Measurements from ENCODE around the gene KRT7. TPM values are rescaled to one million over a fixed set of nuclear protein-coding genes. Genes with fewer than 3 reads are reported as not detected.
A peak's percentile ranks its signal among the peaks of the same experiment; 100 is the strongest.

KRT7 gene
- total RNA-seq, 1 experiment from 2014 or later, result 10.0 TPM

- Histone ChIP-seq H3K79me2 (ENCODE audit: insufficient read depth, low read length) (no peaks in the 10 kb centered on the region), H2AFZ (ENCODE audit: low read length) (no peak overlapping the region), H2BK15ac (ENCODE audit: low read depth, low read length) (no peak overlapping the region), H4K91ac (ENCODE audit: insufficient read length, low read depth, low read length) (no peak overlapping the region), H3T11ph (ENCODE audit: low read length) (no peak overlapping the region), H3K56ac (ENCODE audit: insufficient read length, low read depth, low read length) (no peak overlapping the region), H4K20me1 (ENCODE audit: control insufficient read depth, insufficient read depth, insufficient read length) (no peaks in the 10 kb centered on the region), H2BK5ac (ENCODE audit: insufficient read length, low read length) (no peak overlapping the region), H3K79me1 (ENCODE audit: insufficient read depth, low read depth, low read length, poor library complexity, severe bottlenecking) (no peaks in the 10 kb centered on the region), H3K4me2 (ENCODE audit: insufficient read depth, insufficient read length, low read length) (no peak overlapping the region), H2BK120ac (ENCODE audit: low read depth, low read length, poor library complexity, severe bottlenecking) (no peak overlapping the region), H4K5ac (ENCODE audit: insufficient read length, low read depth, low read length) (no peak overlapping the region), H3K4me1 (ENCODE audit: insufficient read depth, low read length) (no peaks in the 10 kb centered on the region), H3K27ac (ENCODE audit: insufficient read length, low read depth, low read length) (no peak overlapping the region), H3K9me3 (ENCODE audit: control insufficient read depth, low read depth, low read length) (no peaks in the 10 kb centered on the region), H3K4ac (ENCODE audit: low read depth, low read length) (no peak overlapping the region), H3K27me3 (ENCODE audit: insufficient read depth, low read length) (no peaks in the 10 kb centered on the region; the same call in 1 of the 2 replicates), H3K9ac (ENCODE audit: extremely low read depth, insufficient read length, low read length) (no peak overlapping the region), H2AK5ac (ENCODE audit: insufficient read length, low read length) (no peak overlapping the region), H3K18ac (ENCODE audit: insufficient read length, low read depth, low read length) (no peak overlapping the region), H3K23ac (ENCODE audit: insufficient read length, low read depth, low read length) (no peak overlapping the region), H3K23me2 (ENCODE audit: insufficient read length, low read depth, low read length, poor library complexity, severe bottlenecking) (no peaks in the 10 kb centered on the region), H3K14ac (ENCODE audit: insufficient read depth, low read length) (no peak overlapping the region), H2BK20ac (ENCODE audit: low read depth, low read length, poor library complexity, severe bottlenecking) (no peak overlapping the region), H2BK12ac (ENCODE audit: insufficient read length, low read depth, low read length) (no peak overlapping the region), H4K8ac (replicated peaks; ENCODE audit: insufficient read length, low read depth, low read length) (no peak overlapping the region)
- WGBS (ENCODE audit: extremely low coverage, insufficient read length, low lambda C conversion rate), result no CpG with 5 or more reads among the region's 24 CpGs
- Mint-ChIP-seq H3K9me3 (no peaks in the 10 kb centered on the region; a peak in 1 of 5 replicates), H3K27me3 (ENCODE audit: low read depth) (peaks cover 4% of the 10 kb centered on the region), H3K4me3 (no peak overlapping the region), H3K27ac (no peak overlapping the region; a peak in 1 of 7 replicates), H3K36me3 (ENCODE audit: insufficient read depth in 1 of 3, low read depth in 3 of 3) (no peaks in the 10 kb centered on the region), H3K4me1 (peaks cover 6% of the 10 kb centered on the region in 2 experiments; a peak in 3 of 4 replicates)
- TF ChIP-seq, protein P1, sequence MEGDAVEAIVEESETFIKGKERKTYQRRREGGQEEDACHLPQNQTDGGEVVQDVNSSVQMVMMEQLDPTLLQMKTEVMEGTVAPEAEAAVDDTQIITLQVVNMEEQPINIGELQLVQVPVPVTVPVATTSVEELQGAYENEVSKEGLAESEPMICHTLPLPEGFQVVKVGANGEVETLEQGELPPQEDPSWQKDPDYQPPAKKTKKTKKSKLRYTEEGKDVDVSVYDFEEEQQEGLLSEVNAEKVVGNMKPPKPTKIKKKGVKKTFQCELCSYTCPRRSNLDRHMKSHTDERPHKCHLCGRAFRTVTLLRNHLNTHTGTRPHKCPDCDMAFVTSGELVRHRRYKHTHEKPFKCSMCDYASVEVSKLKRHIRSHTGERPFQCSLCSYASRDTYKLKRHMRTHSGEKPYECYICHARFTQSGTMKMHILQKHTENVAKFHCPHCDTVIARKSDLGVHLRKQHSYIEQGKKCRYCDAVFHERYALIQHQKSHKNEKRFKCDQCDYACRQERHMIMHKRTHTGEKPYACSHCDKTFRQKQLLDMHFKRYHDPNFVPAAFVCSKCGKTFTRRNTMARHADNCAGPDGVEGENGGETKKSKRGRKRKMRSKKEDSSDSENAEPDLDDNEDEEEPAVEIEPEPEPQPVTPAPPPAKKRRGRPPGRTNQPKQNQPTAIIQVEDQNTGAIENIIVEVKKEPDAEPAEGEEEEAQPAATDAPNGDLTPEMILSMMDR (conservative IDR thresholded peaks at IDR 0.05), result no peak
- peak; percentile 31 for DNase-seq
These were observed 52.9 kb downstream of the KRT7 start for GRCh38 chr12:52285851-52286530.
